ENCODE data around the gene METTL26. TPM values are rescaled to one million over a fixed set of nuclear protein-coding genes. Genes with fewer than 3 reads are reported as not detected.

The METTL26 gene
- total RNA-seq, 3 donors from 2014 or later = 40.3 to 52.4 (median 50.0) TPM

DNA sequence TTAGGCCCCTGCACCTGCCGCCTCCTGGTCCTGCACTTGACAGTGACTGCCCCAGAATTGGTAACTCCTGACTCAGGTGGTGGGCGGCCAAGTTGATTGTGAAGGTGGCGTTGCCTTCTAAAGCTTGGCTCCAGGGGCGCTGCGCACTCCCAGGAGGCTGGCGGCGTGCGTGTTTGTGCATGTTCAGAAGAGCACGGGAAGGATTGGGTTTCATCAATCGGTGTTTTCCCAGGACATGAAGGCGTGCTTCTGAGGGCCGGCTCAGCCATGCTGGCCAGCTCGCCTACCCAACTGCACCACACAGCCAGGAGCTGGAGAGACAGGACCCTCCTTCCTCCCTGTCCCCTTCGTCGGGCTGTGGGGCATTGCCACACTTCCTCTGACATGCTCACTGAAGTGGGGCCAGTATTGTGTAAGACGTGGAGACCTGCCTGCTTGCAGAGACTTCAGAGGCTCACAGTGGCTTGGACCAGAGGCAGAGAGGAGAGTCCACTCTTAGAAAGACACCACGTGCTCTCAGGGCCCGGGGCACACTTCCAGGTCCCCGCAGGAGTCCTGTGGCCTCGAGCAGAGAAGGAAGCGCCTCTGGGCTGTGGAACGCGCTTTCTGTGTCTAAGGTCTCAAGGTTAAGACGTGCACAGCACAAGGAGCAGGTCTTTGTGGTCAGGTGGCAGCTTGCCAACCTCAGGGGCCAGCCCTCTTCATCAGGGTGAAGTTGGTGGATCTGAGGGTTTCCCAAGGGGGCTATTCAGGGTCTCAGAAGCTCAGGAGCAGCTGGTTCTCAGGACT lies 43.4 kb downstream of the METTL26 start:
- ATAC-seq = no peak
- no peak overlapping the region for H3K4me3 ChIP-seq

GRCh38 chr16:591892-592517 lies 44.1 kb downstream of the METTL26 start:
- intact Hi-C loops (cut with DNase I, micrococcal nuclease) = loop anchor here in 1 of 2 donors (10.0 kb wide), 1 partner anchor 63 kb away; no protein-coding TSS in a partner anchor
- ATAC-seq (no peak), DNase-seq (no peak)
- no peaks in the 10 kb centered on the region for H3K36me3 ChIP-seq (ENCODE audit: low read depth)
- H3K4me3 ChIP-seq = no peak overlapping the region
- H3K9me3 ChIP-seq = no peaks in the 10 kb centered on the region
- TF ChIP-seq, protein P1, sequence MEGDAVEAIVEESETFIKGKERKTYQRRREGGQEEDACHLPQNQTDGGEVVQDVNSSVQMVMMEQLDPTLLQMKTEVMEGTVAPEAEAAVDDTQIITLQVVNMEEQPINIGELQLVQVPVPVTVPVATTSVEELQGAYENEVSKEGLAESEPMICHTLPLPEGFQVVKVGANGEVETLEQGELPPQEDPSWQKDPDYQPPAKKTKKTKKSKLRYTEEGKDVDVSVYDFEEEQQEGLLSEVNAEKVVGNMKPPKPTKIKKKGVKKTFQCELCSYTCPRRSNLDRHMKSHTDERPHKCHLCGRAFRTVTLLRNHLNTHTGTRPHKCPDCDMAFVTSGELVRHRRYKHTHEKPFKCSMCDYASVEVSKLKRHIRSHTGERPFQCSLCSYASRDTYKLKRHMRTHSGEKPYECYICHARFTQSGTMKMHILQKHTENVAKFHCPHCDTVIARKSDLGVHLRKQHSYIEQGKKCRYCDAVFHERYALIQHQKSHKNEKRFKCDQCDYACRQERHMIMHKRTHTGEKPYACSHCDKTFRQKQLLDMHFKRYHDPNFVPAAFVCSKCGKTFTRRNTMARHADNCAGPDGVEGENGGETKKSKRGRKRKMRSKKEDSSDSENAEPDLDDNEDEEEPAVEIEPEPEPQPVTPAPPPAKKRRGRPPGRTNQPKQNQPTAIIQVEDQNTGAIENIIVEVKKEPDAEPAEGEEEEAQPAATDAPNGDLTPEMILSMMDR (IDR thresholded peaks at IDR 0.05) = no peak
- peaks cover 55% of the 10 kb centered on the region for H3K4me1 ChIP-seq (ENCODE audit: low read depth)

More for the DNA sequence above, 43.4 kb downstream of the METTL26 start:
- no peaks in the 10 kb centered on the region for H3K9me3 ChIP-seq
- peak; percentile 50 to 75 (median 70) for DNase-seq
- intact Hi-C loops (cut with DNase I, micrococcal nuclease) = loop anchor here in 1 of 2 donors (10.0 kb wide), 1 partner anchor 62 kb away; no protein-coding TSS in a partner anchor
- H3K36me3 ChIP-seq (ENCODE audit: low read depth) = no peaks in the 10 kb centered on the region
- peaks cover 50% of the 10 kb centered on the region for H3K4me1 ChIP-seq (ENCODE audit: low read depth)
- TF ChIP-seq, protein P1 (IDR thresholded peaks at IDR 0.05) = no peak

- no peak for ATAC-seq
- Histone ChIP-seq H3K36me3 (ENCODE audit: low read depth) (no peaks in the 10 kb centered on the region), H3K9me3 (no peaks in the 10 kb centered on the region), H3K4me1 (ENCODE audit: low read depth) (peaks cover 56% of the 10 kb centered on the region), H3K4me3 (no peak overlapping the region)
- TF ChIP-seq, protein P1 (IDR thresholded peaks at IDR 0.05) = no peak
- intact Hi-C loops (cut with DNase I, micrococcal nuclease) = loop anchor here in 1 of 2 donors (10.0 kb wide), 1 partner anchor 64 kb away; no protein-coding TSS in a partner anchor
- DNase-seq = no peak
Measured at GRCh38 chr16:591231-591630, 44.9 kb downstream of the METTL26 start.

GRCh38 chr16:590815-591200 lies 45.3 kb downstream of the METTL26 start:
- TF ChIP-seq, protein P1 (IDR thresholded peaks at IDR 0.05) = no peak
- DNase-seq = no peak
- intact Hi-C loops (cut with DNase I, micrococcal nuclease) = loop anchor here in 1 of 2 donors (10.0 kb wide), 1 partner anchor 64 kb away; no protein-coding TSS in a partner anchor
- H3K36me3 ChIP-seq (ENCODE audit: low read depth) = no peaks in the 10 kb centered on the region
- H3K4me3 ChIP-seq = peak overlapping the region; percentile 43
- ATAC-seq = no peak
- peaks cover 53% of the 10 kb centered on the region for H3K4me1 ChIP-seq (ENCODE audit: low read depth)
- no peaks in the 10 kb centered on the region for H3K9me3 ChIP-seq

DNA sequence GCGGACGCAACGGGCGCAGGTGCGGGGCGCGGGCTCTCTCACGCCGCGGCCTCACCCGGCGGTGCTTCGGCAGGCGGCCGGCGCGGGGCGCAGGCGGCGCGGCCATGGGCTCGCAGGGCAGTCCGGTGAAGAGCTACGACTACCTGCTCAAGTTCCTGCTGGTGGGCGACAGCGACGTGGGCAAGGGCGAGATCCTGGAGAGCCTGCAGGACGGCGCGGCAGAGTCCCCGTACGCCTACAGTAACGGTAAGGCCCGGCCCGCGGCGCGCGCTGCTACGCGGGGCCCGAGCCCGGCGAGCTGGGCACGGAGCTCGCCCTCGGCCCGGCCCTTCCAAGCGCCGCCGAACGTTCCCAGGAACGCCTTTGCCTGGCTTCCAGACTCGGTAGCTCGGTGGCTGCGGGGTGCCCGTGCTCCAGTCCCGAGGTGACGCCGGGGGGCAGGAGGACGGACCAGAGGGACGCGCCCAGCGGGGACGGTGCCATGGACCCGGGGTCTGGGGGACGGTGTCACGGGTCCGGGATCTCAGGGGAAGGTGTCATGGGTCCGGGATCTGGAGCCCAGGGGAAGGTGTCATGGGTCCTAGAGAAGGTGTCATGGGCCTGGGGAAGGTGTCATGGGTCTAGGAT lies 45.8 kb downstream of the METTL26 start:
- ATAC-seq = no peak
- DNase-seq = peak in 1 of 3 donors; percentile 75
- Histone ChIP-seq H3K9me3 (no peaks in the 10 kb centered on the region), H3K4me3 (peak overlapping the region; percentile 43), H3K36me3 (ENCODE audit: low read depth) (no peaks in the 10 kb centered on the region), H3K4me1 (ENCODE audit: low read depth) (peaks cover 50% of the 10 kb centered on the region)
- TF ChIP-seq, protein P1 (IDR thresholded peaks at IDR 0.05) = no peak
- intact Hi-C loops (cut with DNase I, micrococcal nuclease) = loop anchor here in 1 of 2 donors (10.0 kb wide), 1 partner anchor 64 kb away; no protein-coding TSS in a partner anchor

All from mucosa of descending colon (tissue), 3 donors.